Stomach (tissue), 4 donors: Measurements from ENCODE around the gene CBLIF.
"Not testable (repeated sequence)": the region's sequence is repeated elsewhere in the genome, so short reads cannot be mapped to it uniquely, and the experiment has no call there.

Experiments used
- CTCF ChIP-seq, 7 experiments: fragments of 450-650 bp in 4 of 7; fragments of 200-600 bp in 3 of 7; sonication (generic) in 3 of 7; IDR thresholded peaks; one replicate each; pipeline ENCODE4 v1.5.1; 2016 to 2019; ENCODE audit warnings: antibody characterized with exemption in 7 of 7, control low read depth in 2 of 7, mild to moderate bottlenecking in 1 of 7
- POLR2A ChIP-seq, 4 donors: fragments of 450-650 bp; IDR thresholded peaks; one replicate each; pipeline ENCODE4 v1.6.1; 2016; ENCODE audit warnings: antibody characterized with exemption in 4 of 4, control low read depth in 2 of 4, mild to moderate bottlenecking in 1 of 4, moderate library complexity in 1 of 4
- POLR2AphosphoS5 ChIP-seq, 3 donors: sonication (generic); formaldehyde crosslinking; IDR thresholded peaks; one replicate each; pipeline ENCODE4 v1.6.1; 2016; ENCODE audit warnings: antibody characterized with exemption in 3 of 3

GRCh38 chr11:59848439-59848838 is 3.1 kb upstream of the CBLIF start:
- not testable (repeated sequence) for TF ChIP-seq CTCF, POLR2AphosphoS5, POLR2A (IDR thresholded peaks at IDR 0.05)
